HUES48 (cell line): Measurements from ENCODE around the gene APOOL.

Experiments used
- H3K27ac ChIP-seq: one replicate; pipeline ENCODE4 v1.7.0; 2013; ENCODE audit warnings: low read depth, low read length, inconsistent platforms
- H3K27me3 ChIP-seq: 2 replicates; pipeline ENCODE4 v1.6.1; 2013; ENCODE audit warnings: mild to moderate bottlenecking, low read length; ENCODE audit not compliant: control insufficient read depth, insufficient read depth
- H3K36me3 ChIP-seq: 2 replicates; pipeline ENCODE4 v1.6.1; 2013; ENCODE audit warnings: low read length; ENCODE audit not compliant: control insufficient read depth, insufficient read depth
- H3K4me1 ChIP-seq: 2 replicates; pipeline ENCODE4 v1.6.1; 2013; ENCODE audit warnings: mild to moderate bottlenecking, low read length; ENCODE audit not compliant: control insufficient read depth, insufficient read depth
- H3K4me3 ChIP-seq: 2 replicates; pipeline ENCODE4 v1.5.1; 2013; ENCODE audit warnings: mild to moderate bottlenecking, low read depth, low read length
- H3K9ac ChIP-seq: 2 replicates; pipeline ENCODE4 v1.6.1; 2013; ENCODE audit warnings: mild to moderate bottlenecking, low read depth, low read length, moderate library complexity
- H3K9me3 ChIP-seq: 2 replicates; pipeline ENCODE4 v1.6.1; 2013; ENCODE audit warnings: low read length; ENCODE audit not compliant: control insufficient read depth, insufficient read depth

APOOL gene

GRCh38 chrX:85020216-85020615, 16.5 kb downstream of the APOOL start:
- H3K4me3 ChIP-seq = no peak overlapping the region
- H3K27me3 ChIP-seq = no peaks in the 10 kb centered on the region
- H3K27ac ChIP-seq = no peak overlapping the region
- no peaks in the 10 kb centered on the region for H3K36me3 ChIP-seq
- peaks cover 20% of the 10 kb centered on the region for H3K9me3 ChIP-seq
- H3K9ac ChIP-seq = no peak overlapping the region
- H3K4me1 ChIP-seq = no peaks in the 10 kb centered on the region

GRCh38 chrX:85024044-85024443, 20.4 kb downstream of the APOOL start:
- Histone ChIP-seq H3K27ac (no peak overlapping the region), H3K36me3 (no peaks in the 10 kb centered on the region), H3K9ac (no peak overlapping the region), H3K27me3 (no peaks in the 10 kb centered on the region), H3K9me3 (peaks cover 26% of the 10 kb centered on the region), H3K4me3 (no peak overlapping the region), H3K4me1 (no peaks in the 10 kb centered on the region)

DNA sequence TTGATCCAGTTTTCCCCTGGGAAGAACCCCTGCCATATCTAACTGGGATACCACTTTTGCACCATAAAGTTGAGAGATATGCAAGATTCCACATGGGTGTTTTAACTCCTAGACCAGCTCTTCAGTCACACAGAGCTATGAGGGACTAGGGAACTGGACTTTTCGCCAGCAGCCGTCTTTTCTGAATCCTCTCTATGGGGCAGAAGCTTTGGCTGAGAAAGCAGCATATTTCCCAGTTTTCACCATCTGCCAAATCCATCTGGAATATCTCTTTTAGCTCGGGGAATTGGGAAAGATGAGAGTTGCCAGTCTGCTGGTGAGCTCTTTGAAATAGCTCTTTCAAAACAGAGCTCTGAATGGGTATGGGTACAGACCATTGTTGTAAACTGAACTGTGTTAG, 20.9 kb downstream of the APOOL start:
- Histone ChIP-seq H3K36me3 (no peaks in the 10 kb centered on the region), H3K27ac (no peak overlapping the region), H3K9me3 (peaks cover 21% of the 10 kb centered on the region), H3K4me3 (no peak overlapping the region), H3K27me3 (no peaks in the 10 kb centered on the region), H3K9ac (no peak overlapping the region), H3K4me1 (no peaks in the 10 kb centered on the region)

- no peaks in the 10 kb centered on the region for H3K36me3 ChIP-seq
- H3K4me3 ChIP-seq = no peak overlapping the region
- no peak overlapping the region for H3K9ac ChIP-seq
- H3K9me3 ChIP-seq = peaks cover 16% of the 10 kb centered on the region
- H3K4me1 ChIP-seq = no peaks in the 10 kb centered on the region
- H3K27me3 ChIP-seq = no peaks in the 10 kb centered on the region
- H3K27ac ChIP-seq = no peak overlapping the region
Observed at GRCh38 chrX:85026170-85026569, 22.5 kb downstream of the APOOL start.

- H3K4me1 ChIP-seq = no peaks in the 10 kb centered on the region
- H3K36me3 ChIP-seq = no peaks in the 10 kb centered on the region
- no peak overlapping the region for H3K27ac ChIP-seq
- H3K9ac ChIP-seq = no peak overlapping the region
- H3K27me3 ChIP-seq = no peaks in the 10 kb centered on the region
- H3K4me3 ChIP-seq = no peak overlapping the region
- H3K9me3 ChIP-seq = peaks cover 14% of the 10 kb centered on the region
Observed at GRCh38 chrX:85029043-85029442, 25.4 kb downstream of the APOOL start.

DNA sequence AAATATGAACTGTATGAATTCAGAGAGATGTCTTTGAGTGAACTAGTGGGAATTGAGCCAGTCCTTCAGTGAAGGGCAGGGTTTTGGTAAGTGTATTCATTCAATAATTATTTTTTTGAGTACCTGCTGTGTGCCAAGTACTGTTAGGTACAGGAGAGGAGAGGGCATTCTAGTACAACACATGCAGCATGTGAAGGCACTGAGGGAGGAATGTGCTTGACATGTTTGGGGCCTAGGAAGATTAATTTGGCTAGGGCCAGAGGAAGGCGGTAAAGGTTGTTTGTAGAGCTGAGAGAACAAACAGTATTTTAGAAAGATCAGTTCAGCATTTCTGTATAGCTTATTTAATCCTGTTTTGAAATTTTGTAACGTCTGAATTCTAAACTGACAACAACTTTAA, 27.8 kb downstream of the APOOL start:
- Histone ChIP-seq H3K9me3 (peaks cover 3% of the 10 kb centered on the region), H3K27ac (no peak overlapping the region), H3K4me3 (no peak overlapping the region), H3K4me1 (no peaks in the 10 kb centered on the region), H3K27me3 (no peaks in the 10 kb centered on the region), H3K9ac (no peak overlapping the region), H3K36me3 (no peaks in the 10 kb centered on the region)

- Histone ChIP-seq H3K9me3 (peaks cover 26% of the 10 kb centered on the region), H3K4me3 (no peak overlapping the region), H3K36me3 (no peaks in the 10 kb centered on the region), H3K9ac (no peak overlapping the region), H3K27me3 (no peaks in the 10 kb centered on the region), H3K4me1 (no peaks in the 10 kb centered on the region), H3K27ac (no peak overlapping the region)
Observed at GRCh38 chrX:85037114-85037513, 33.4 kb downstream of the APOOL start.

- H3K4me1 ChIP-seq = no peaks in the 10 kb centered on the region
- no peak overlapping the region for H3K27ac ChIP-seq
- no peak overlapping the region for H3K4me3 ChIP-seq
- H3K36me3 ChIP-seq = 0 out of 2 replicates have a peak, but pooled peaks cover 2% of the 10 kb centered on the region
- H3K9me3 ChIP-seq = peaks cover 15% of the 10 kb centered on the region; the same call in 1 of the 2 replicates
- H3K27me3 ChIP-seq = no peaks in the 10 kb centered on the region
- H3K9ac ChIP-seq = no peak overlapping the region
Observed at GRCh38 chrX:85051627-85052026, 48.0 kb downstream of the APOOL start.

DNA sequence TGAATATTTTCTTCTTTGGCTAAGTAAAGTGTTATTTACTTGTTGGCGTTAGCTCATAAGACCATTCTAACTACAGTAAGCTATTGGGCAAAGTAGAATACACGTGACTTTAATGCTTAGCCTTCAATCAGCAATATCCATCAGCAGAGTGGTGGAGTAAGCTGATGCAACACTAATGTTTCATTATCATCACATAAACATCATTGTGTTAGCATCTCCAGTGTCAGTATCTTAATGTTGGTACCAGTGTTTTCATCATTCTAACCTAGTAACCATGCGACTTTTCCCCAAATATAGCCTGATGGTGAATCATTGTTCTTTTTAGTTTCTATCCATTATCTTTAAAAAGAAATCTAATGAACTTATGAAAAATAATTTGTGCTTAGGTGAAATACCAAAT, 48.5 kb downstream of the APOOL start:
- H3K4me1 ChIP-seq = no peaks in the 10 kb centered on the region
- no peak overlapping the region for H3K27ac ChIP-seq
- peaks cover 15% of the 10 kb centered on the region; the same call in 1 of the 2 replicates for H3K9me3 ChIP-seq
- H3K36me3 ChIP-seq = 0 out of 2 replicates have a peak, but pooled peaks cover 2% of the 10 kb centered on the region
- H3K9ac ChIP-seq = no peak overlapping the region
- H3K4me3 ChIP-seq = no peak overlapping the region
- no peaks in the 10 kb centered on the region for H3K27me3 ChIP-seq

DNA sequence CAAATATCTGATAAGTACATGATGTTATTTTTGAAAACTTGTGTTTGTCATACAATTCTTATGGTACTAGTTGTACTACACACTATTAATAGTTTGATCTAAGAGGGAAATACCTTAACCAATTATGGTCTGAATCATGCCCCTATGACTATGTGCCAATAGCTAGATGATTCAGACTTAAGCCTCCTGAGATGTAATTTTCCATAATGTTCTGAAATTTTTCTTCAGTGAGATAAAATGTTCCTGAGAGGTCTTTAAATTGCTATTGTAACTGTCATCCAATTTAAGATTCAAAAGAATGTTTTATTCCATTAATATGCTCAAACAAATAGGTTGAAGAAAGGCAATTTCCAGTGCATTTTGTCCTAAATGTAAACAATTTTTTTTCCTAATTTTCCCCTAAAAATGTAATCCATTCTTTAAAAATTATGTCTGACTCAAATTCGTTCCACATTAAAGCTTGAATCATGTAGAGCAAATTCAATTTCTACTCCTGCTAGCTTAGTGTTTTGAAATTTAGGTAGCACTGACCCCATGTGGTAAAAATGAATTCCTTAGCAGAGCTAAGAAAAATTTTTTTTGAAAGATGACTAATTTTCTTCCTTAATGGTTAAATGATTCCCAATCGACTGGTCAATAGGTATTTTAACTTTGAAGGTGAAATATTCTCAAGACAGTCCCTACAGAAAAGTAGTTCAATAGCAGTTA, 49.1 kb downstream of the APOOL start:
- H3K4me3 ChIP-seq = no peak overlapping the region
- H3K27ac ChIP-seq = no peak overlapping the region
- H3K9me3 ChIP-seq = peaks cover 12% of the 10 kb centered on the region; the same call in 1 of the 2 replicates
- 0 out of 2 replicates have a peak, but pooled peaks cover 2% of the 10 kb centered on the region for H3K36me3 ChIP-seq
- no peaks in the 10 kb centered on the region for H3K27me3 ChIP-seq
- H3K9ac ChIP-seq = no peak overlapping the region
- no peaks in the 10 kb centered on the region for H3K4me1 ChIP-seq

DNA sequence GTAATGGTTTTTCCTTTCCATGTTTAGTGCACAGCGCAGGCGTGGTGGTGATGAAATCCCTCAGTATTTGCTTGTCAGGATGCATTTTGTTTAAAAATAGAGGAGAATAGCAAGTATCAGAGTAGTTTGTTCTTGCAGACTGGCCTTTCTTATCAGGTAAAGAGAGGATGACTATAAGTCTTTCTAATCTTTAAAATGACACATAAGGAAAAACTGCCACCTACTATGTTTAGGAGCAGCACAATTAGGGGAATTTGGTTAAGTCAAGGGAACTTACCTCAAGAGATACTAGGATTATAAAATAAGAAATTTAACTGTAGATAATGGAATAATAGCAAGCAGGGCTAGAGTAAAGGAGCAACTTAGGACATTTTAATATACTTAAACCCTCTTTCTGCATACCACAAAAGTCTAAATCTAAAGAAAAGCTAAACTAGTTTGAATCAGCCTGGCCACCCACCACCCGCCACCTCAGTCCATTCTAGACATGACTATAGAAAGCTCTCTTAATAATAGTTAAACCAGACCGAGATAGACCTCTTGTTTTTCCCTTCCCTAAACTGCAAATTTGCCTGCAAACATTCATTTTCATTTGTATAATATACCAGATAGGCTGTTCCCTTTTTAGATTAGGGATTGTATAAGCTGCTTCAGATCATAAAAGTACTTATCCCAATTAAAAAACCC, 62.0 kb downstream of the APOOL start:
- Histone ChIP-seq H3K27me3 (no peaks in the 10 kb centered on the region), H3K9ac (no peak overlapping the region), H3K36me3 (peaks cover 4% of the 10 kb centered on the region; the same call in 1 of the 2 replicates), H3K9me3 (peaks cover 11% of the 10 kb centered on the region), H3K4me1 (no peaks in the 10 kb centered on the region), H3K27ac (no peak overlapping the region), H3K4me3 (no peak overlapping the region)
